Measurements from ENCODE around the gene PSAPL1. TPM values are rescaled to one million over a fixed set of nuclear protein-coding genes. Genes with fewer than 3 reads are reported as not detected.
A peak's percentile ranks its signal among the peaks of the same experiment; 100 is the strongest.

The PSAPL1 gene
- total and polyA plus RNA-seq, 9 of the 15 experiments (the other 6 are each of a cell fraction or from before 2014, with no cell fraction given): not detected

GRCh38 chr4:7477695-7478094 lies 43.0 kb upstream of the PSAPL1 start:
- in situ Hi-C loops (cut with MboI): no loop called here
- H3K27ac ChIP-seq (ENCODE audit: extremely low read depth, low read depth, low read length): no peak overlapping the region
- WGBS (ENCODE audit: insufficient coverage, low coverage, missing lambda C conversion rate): 2% methylated on average over 7 of the region's 7 CpGs
- POLR2A ChIA-PET: interaction anchor here (0.7 kb wide), 1 partner anchor 50 kb away, joined by 3 read pairs; no protein-coding TSS in a partner anchor
- H3K27me3 ChIP-seq (ENCODE audit: control insufficient read depth in 2 of 2, insufficient read depth in 2 of 2, low read length in 2 of 2): peaks cover under 1 to 67% of the 10 kb centered on the region in 2 experiments; a peak in 3 of 5 replicates
- no TSS peak for BruUV-seq (replicated peaks)
- CTCF ChIA-PET (ENCODE audit: low intra/inter-chr PET ratio): no interaction called here
- H3K9me1 ChIP-seq (ENCODE audit: control insufficient read depth, insufficient read depth, low read length): no peaks in the 10 kb centered on the region
- ATAC-seq (no peak), FAIRE-seq (no peak), DNase-seq (ENCODE audit: extremely low read depth in 1 of 4, low spot score in 3 of 4) (no peak)
- H3K36me3 ChIP-seq (ENCODE audit: control insufficient read depth, insufficient read depth, low read length): no peaks in the 10 kb centered on the region
- no peak overlapping the region for H2AFZ ChIP-seq (ENCODE audit: low read depth, low read length)
- no peaks in the 10 kb centered on the region for H3K4me1 ChIP-seq (replicated peaks in 1 of 2; ENCODE audit: control insufficient read depth in 2 of 2, insufficient read depth in 2 of 2, low read length in 2 of 2)
- no peak overlapping the region for H3K9ac ChIP-seq (ENCODE audit: insufficient read depth in 1 of 2, low read depth in 2 of 2, low read length in 2 of 2)
- peak; percentile 84 for TF ChIP-seq RBM25 (IDR thresholded peaks at IDR 0.05; ENCODE audit: low read depth, low read length, severe bottlenecking)
- no peak for TF ChIP-seq SLC30A9 (CRISPR knock-in tag; IDR thresholded peaks at IDR 0.05)
- no peak for TF ChIP-seq DACH1 (IDR thresholded peaks at IDR 0.05; ENCODE audit: partially characterized antibody)
- H3K4me3 ChIP-seq: no peak overlapping the region
- intact Hi-C loops (cut with micrococcal nuclease): no loop called here
- H3K79me2 ChIP-seq (ENCODE audit: control insufficient read depth, insufficient read depth, low read length): no peaks in the 10 kb centered on the region
- 0 out of 2 replicates have a peak, but pooled peaks cover 4% of the 10 kb centered on the region for H4K20me1 ChIP-seq (replicated peaks; ENCODE audit: control insufficient read depth, insufficient read depth, low read length)
- H3K9me3 ChIP-seq (replicated peaks; ENCODE audit: control insufficient read depth, insufficient read depth, low read depth, low read length): no peaks in the 10 kb centered on the region
- no peak overlapping the region for H3K4me2 ChIP-seq (ENCODE audit: insufficient read depth, low read length)

- no TSS peak for BruUV-seq (replicated peaks)
- Histone ChIP-seq H3K4me2 (ENCODE audit: insufficient read depth, low read length) (no peak overlapping the region), H3K9ac (ENCODE audit: insufficient read depth in 1 of 2, low read depth in 2 of 2, low read length in 2 of 2) (no peak overlapping the region), H3K79me2 (ENCODE audit: control insufficient read depth, insufficient read depth, low read length) (no peaks in the 10 kb centered on the region), H3K27me3 (ENCODE audit: control insufficient read depth in 2 of 2, insufficient read depth in 2 of 2, low read length in 2 of 2) (peaks cover 7 to 73% of the 10 kb centered on the region in 2 experiments; a peak in 4 of 5 replicates), H3K27ac (ENCODE audit: extremely low read depth, low read depth, low read length) (no peak overlapping the region), H3K4me1 (replicated peaks in 1 of 2; ENCODE audit: control insufficient read depth in 2 of 2, insufficient read depth in 2 of 2, low read length in 2 of 2) (no peaks in the 10 kb centered on the region), H3K4me3 (no peak overlapping the region), H3K9me3 (replicated peaks; ENCODE audit: control insufficient read depth, insufficient read depth, low read depth, low read length) (no peaks in the 10 kb centered on the region), H3K36me3 (ENCODE audit: control insufficient read depth, insufficient read depth, low read length) (no peaks in the 10 kb centered on the region), H2AFZ (ENCODE audit: low read depth, low read length) (no peak overlapping the region), H3K9me1 (ENCODE audit: control insufficient read depth, insufficient read depth, low read length) (no peaks in the 10 kb centered on the region), H4K20me1 (replicated peaks; ENCODE audit: control insufficient read depth, insufficient read depth, low read length) (0 out of 2 replicates have a peak, but pooled peaks cover 4% of the 10 kb centered on the region)
- ATAC-seq (no peak), FAIRE-seq (no peak), DNase-seq (ENCODE audit: extremely low read depth in 1 of 4, low spot score in 3 of 4) (no peak)
- WGBS (ENCODE audit: insufficient coverage, low coverage, missing lambda C conversion rate): 0% methylated on average over 6 of the region's 6 CpGs
- intact Hi-C loops (cut with micrococcal nuclease) (no loop called here), in situ Hi-C loops (cut with MboI) (no loop called here)
- ChIA-PET POLR2A (no interaction called here), CTCF (ENCODE audit: low intra/inter-chr PET ratio) (no interaction called here)
- TF ChIP-seq CHCHD3 (CRISPR knock-in tag; IDR thresholded peaks at IDR 0.05) (no peak), AFF4 (CRISPR knock-in tag; IDR thresholded peaks at IDR 0.05) (no peak), ZNF584 (CRISPR knock-in tag; IDR thresholded peaks at IDR 0.05; ENCODE audit: low read depth) (no peak), ZBTB1 (CRISPR knock-in tag; IDR thresholded peaks at IDR 0.05; ENCODE audit: borderline replicate concordance, low read depth) (no peak)
Observed at GRCh38 chr4:7476820-7477219, 42.1 kb upstream of the PSAPL1 start.
